H1 (cell line): ENCODE data around the gene HM13. TPM values are rescaled to one million over a fixed set of nuclear protein-coding genes. Genes with fewer than 3 reads are reported as not detected.

Experiments used
- CTCF ChIA-PET: fragments of 300-600 bp; sonication (Branson Sonifier 250); formaldehyde crosslinking; loops from one replicate; lab custom pipeline; 2021; ENCODE audit not compliant: partially characterized antibody; lab: Charles Lee
- POLR2A ChIA-PET: fragments of 300-600 bp; sonication (Branson Sonifier 250); formaldehyde crosslinking; loops from one replicate; lab custom pipeline; 2021; ENCODE audit warnings: inconsistent platforms; ENCODE audit not compliant: partially characterized antibody; lab: Charles Lee
- DNase-seq, 2 experiments: peaks; one replicate each; pipeline versions ENCODE4 v3.0.0 to v3.0.0-alpha.2; 2010 to 2022; ENCODE audit warnings: low spot score in 2 of 2, low read depth in 1 of 2, mixed read lengths in 1 of 2
- FAIRE-seq: peaks from 2 replicates; lab custom pipeline; 2011; peaks lifted over from hg19 to GRCh38; lab: Jason Lieb, UNC
- H2AFZ ChIP-seq: 2 replicates; pipeline ENCODE4 v1.8.1; 2012; ENCODE audit warnings: low read length, inconsistent platforms
- H2AK5ac ChIP-seq: 2 replicates; pipeline ENCODE4 v1.6.1; 2013; ENCODE audit warnings: low read depth, low read length
- H2BK120ac ChIP-seq: replicated peaks from 2 replicates; pipeline ENCODE3; 2013; ENCODE audit warnings: low read depth, low read length, inconsistent platforms
- H2BK12ac ChIP-seq: 2 replicates; pipeline ENCODE4 v1.6.1; 2013; ENCODE audit warnings: low read depth, low read length
- H2BK15ac ChIP-seq: 2 replicates; pipeline ENCODE4 v1.6.1; 2013; ENCODE audit warnings: low read length
- H2BK20ac ChIP-seq: 2 replicates; pipeline ENCODE4 v1.6.1; 2013; ENCODE audit warnings: low read length
- H2BK5ac ChIP-seq: 2 replicates; pipeline ENCODE4 v1.6.1; 2013; ENCODE audit warnings: low read depth, low read length
- H3K14ac ChIP-seq: 2 replicates; pipeline ENCODE4 v1.6.1; 2013; ENCODE audit warnings: inconsistent platforms; ENCODE audit not compliant: insufficient read length
- H3K18ac ChIP-seq: 2 replicates; pipeline ENCODE4 v1.6.1; 2013; ENCODE audit warnings: low read length; ENCODE audit errors: extremely low read depth
- H3K23ac ChIP-seq: 2 replicates; pipeline ENCODE4 v1.6.1; 2013; ENCODE audit warnings: inconsistent platforms; ENCODE audit not compliant: insufficient read length
- H3K23me2 ChIP-seq: 2 replicates; pipeline ENCODE4 v1.6.1; 2013; ENCODE audit warnings: low read depth, low read length
- H3K27ac ChIP-seq: 2 replicates; pipeline ENCODE4 v1.6.1; 2011; ENCODE audit warnings: low read depth, low read length, inconsistent platforms
- H3K27me3 ChIP-seq, 4 experiments: replicated peaks in 1 of 4; 1 replicate in 1 of 4; 2 replicates in 3 of 4; pipeline versions ENCODE4 v1.6.1 to v1.8.1; 2011 to 2013; ENCODE audit warnings: low read length in 3 of 4, mild to moderate bottlenecking in 3 of 4, inconsistent platforms in 2 of 4, mixed read lengths in 2 of 4, moderate library complexity in 1 of 4; ENCODE audit not compliant: control insufficient read depth in 3 of 4, insufficient read depth in 3 of 4; ENCODE audit errors: extremely low read depth in 1 of 4
- H3K36me3 ChIP-seq, 4 experiments: 2 replicates each; pipeline versions ENCODE4 v1.6.1 to v1.8.1; 2011 to 2013; ENCODE audit warnings: mild to moderate bottlenecking in 4 of 4, low read length in 3 of 4, moderate library complexity in 2 of 4, control low read depth in 1 of 4, inconsistent platforms in 1 of 4; ENCODE audit not compliant: insufficient read depth in 4 of 4, control insufficient read depth in 2 of 4
- H3K4ac ChIP-seq: replicated peaks from 2 replicates; pipeline ENCODE3; 2013; ENCODE audit warnings: low read length, low read depth, mixed read lengths, inconsistent platforms; ENCODE audit not compliant: insufficient read length
- H3K4me1 ChIP-seq, 4 experiments: replicated peaks in 1 of 4; 1 replicate in 1 of 4; 2 replicates in 3 of 4; pipeline versions ENCODE4 v1.6.1 to v1.8.1; 2011 to 2013; ENCODE audit warnings: low read length in 3 of 4, inconsistent platforms in 2 of 4, mixed read lengths in 1 of 4; ENCODE audit not compliant: insufficient read depth in 4 of 4, control insufficient read depth in 3 of 4
- H3K4me2 ChIP-seq, 2 experiments: 2 replicates each; pipeline versions ENCODE4 v1.6.1 to v1.8.1; 2011 to 2013; ENCODE audit warnings: low read depth in 2 of 2, low read length in 2 of 2, control low read depth in 1 of 2, inconsistent platforms in 1 of 2, mild to moderate bottlenecking in 1 of 2; ENCODE audit not compliant: insufficient read depth in 1 of 2
- H3K4me3 ChIP-seq, 4 experiments: fragments of 200-600, 300-600 bp in 1 of 4; sonication (generic), shearing (Covaris generic), sonication (Bioruptor Twin) in 1 of 4; 2 replicates each; pipeline versions ENCODE4 v1.5.1 to v1.8.1; 2011 to 2016; ENCODE audit warnings: low read length in 4 of 4, low read depth in 3 of 4, control low read depth in 2 of 4, inconsistent platforms in 2 of 4, mild to moderate bottlenecking in 2 of 4, mixed read lengths in 1 of 4, moderate library complexity in 1 of 4; ENCODE audit not compliant: insufficient read depth in 2 of 4; ENCODE audit errors: extremely low read depth in 1 of 4
- H3K56ac ChIP-seq: replicated peaks from 2 replicates; pipeline ENCODE3; 2013; ENCODE audit warnings: low read depth, mild to moderate bottlenecking, mixed read lengths, low read length, inconsistent platforms; ENCODE audit not compliant: insufficient read length
- H3K79me1 ChIP-seq: 2 replicates; pipeline ENCODE4 v1.6.1; 2013; ENCODE audit warnings: low read depth, low read length, control low read depth
- H3K79me2 ChIP-seq, 2 experiments: 2 replicates each; pipeline versions ENCODE4 v1.6.1 to v1.8.1; 2012 to 2013; ENCODE audit warnings: low read length in 2 of 2, mild to moderate bottlenecking in 2 of 2, inconsistent platforms in 1 of 2; ENCODE audit not compliant: insufficient read depth in 2 of 2, control insufficient read depth in 1 of 2
- H3K9ac ChIP-seq, 4 experiments: replicated peaks in 1 of 4; 1 replicate in 1 of 4; 2 replicates in 3 of 4; pipeline versions ENCODE4 v1.6.1 to v1.8.1; 2011 to 2013; ENCODE audit warnings: low read depth in 3 of 4, low read length in 3 of 4, control low read depth in 2 of 4, mild to moderate bottlenecking in 2 of 4, moderate library complexity in 2 of 4, inconsistent platforms in 1 of 4; ENCODE audit errors: extremely low read depth in 1 of 4
- H3K9me3 ChIP-seq, 2 experiments: 2 replicates each; pipeline versions ENCODE4 v1.6.1 to v1.8.1; 2012 to 2013; ENCODE audit warnings: mild to moderate bottlenecking in 2 of 2, moderate library complexity in 2 of 2, control low read depth in 1 of 2, inconsistent platforms in 1 of 2, low read depth in 1 of 2, low read length in 1 of 2, mixed read lengths in 1 of 2; ENCODE audit not compliant: insufficient read depth in 2 of 2
- H4K20me1 ChIP-seq, 2 experiments: replicated peaks in 1 of 2; 2 replicates each; pipeline versions ENCODE3 to v1.8.1; 2011 to 2013; ENCODE audit warnings: inconsistent platforms in 2 of 2, low read length in 2 of 2, mild to moderate bottlenecking in 1 of 2; ENCODE audit not compliant: insufficient read depth in 2 of 2, control insufficient read depth in 1 of 2
- H4K5ac ChIP-seq: 2 replicates; pipeline ENCODE4 v1.6.1; 2013; ENCODE audit warnings: low read length, low read depth, mixed read lengths, inconsistent platforms; ENCODE audit not compliant: insufficient read length
- H4K8ac ChIP-seq: 2 replicates; pipeline ENCODE4 v1.8.0; 2013; ENCODE audit warnings: mild to moderate bottlenecking, moderate library complexity, low read length, inconsistent platforms; ENCODE audit not compliant: insufficient read depth; ENCODE audit errors: extremely low read depth
- H4K91ac ChIP-seq: replicated peaks from 2 replicates; pipeline ENCODE3; 2013; ENCODE audit warnings: low read length, mixed read lengths, inconsistent platforms; ENCODE audit not compliant: insufficient read length
- ATF2 ChIP-seq: IDR thresholded peaks from 2 replicates; pipeline ENCODE4 v1.6.1; 2012; ENCODE audit warnings: low read length, inconsistent platforms
- BACH1 ChIP-seq: IDR thresholded peaks from 2 replicates; pipeline ENCODE4 v1.6.1; 2012; ENCODE audit warnings: low read length, improper control_type of control experiment
- BCL11A ChIP-seq, 2 experiments: IDR thresholded peaks; one replicate each; pipeline ENCODE4 v1.6.1; 2011; ENCODE audit warnings: low read depth in 2 of 2, low read length in 2 of 2, mild to moderate bottlenecking in 2 of 2
- EZH2 ChIP-seq: fragments of 200-600 bp; sonication (generic); IDR thresholded peaks from 2 replicates; pipeline ENCODE4 v1.7.1; 2012; ENCODE audit warnings: low read depth, mild to moderate bottlenecking, moderate library complexity, low read length, inconsistent platforms; ENCODE audit not compliant: severe bottlenecking
- GABPA ChIP-seq: IDR thresholded peaks from 2 replicates; pipeline ENCODE4 v1.6.1; 2011; ENCODE audit warnings: mild to moderate bottlenecking, low read length, moderate library complexity, borderline replicate concordance; ENCODE audit not compliant: insufficient read depth
- GTF2F1 ChIP-seq: IDR thresholded peaks from 2 replicates; pipeline ENCODE4 v1.6.1; 2012; ENCODE audit warnings: low read depth, low read length, improper control_type of control experiment, borderline replicate concordance
- MAFK ChIP-seq: IDR thresholded peaks from 2 replicates; pipeline ENCODE4 v1.6.1; 2012; ENCODE audit warnings: low read depth, mild to moderate bottlenecking, improper control_type of control experiment, low read length
- NRF1 ChIP-seq: IDR thresholded peaks from 2 replicates; pipeline ENCODE4 v1.6.1; 2011; ENCODE audit warnings: mild to moderate bottlenecking, low read depth, low read length, improper control_type of control experiment
- RAD21 ChIP-seq, 2 experiments: IDR thresholded peaks in 1 of 2; conservative IDR thresholded peaks in 1 of 2; 2 replicates each; pipeline ENCODE4 v1.6.1; 2011; ENCODE audit warnings: low read depth in 2 of 2, low read length in 2 of 2, improper control_type of control experiment in 1 of 2, inconsistent platforms in 1 of 2, mild to moderate bottlenecking in 1 of 2, moderate library complexity in 1 of 2
- RBBP5 ChIP-seq: IDR thresholded peaks from 2 replicates; pipeline ENCODE4 v1.7.1; 2012; ENCODE audit warnings: low read depth, mild to moderate bottlenecking, inconsistent platforms, low read length, moderate library complexity, borderline replicate concordance
- RXRA ChIP-seq: IDR thresholded peaks from 2 replicates; pipeline ENCODE4 v1.6.1; 2011; ENCODE audit warnings: low read depth, mild to moderate bottlenecking, low read length, moderate library complexity; ENCODE audit not compliant: insufficient read depth
- SIX5 ChIP-seq: IDR thresholded peaks from 2 replicates; pipeline ENCODE4 v1.6.1; 2011; ENCODE audit warnings: mild to moderate bottlenecking, low read depth, low read length
- WGBS, 2 experiments: shearing (Covaris generic) in 1 of 2; methylation state at CpG; one replicate each; pipeline versions ENCODE4 v1.1.6 to v1.1.7; 2013 to 2015; ENCODE audit warnings: low lambda C conversion rate in 2 of 2, mixed read lengths in 2 of 2, inconsistent platforms in 1 of 2, low coverage in 1 of 2, missing lambda C conversion rate in 1 of 2; ENCODE audit not compliant: insufficient replicate concordance in 2 of 2, insufficient coverage in 1 of 2, insufficient read length in 1 of 2; ENCODE audit errors: extremely low coverage in 1 of 2, missing lambda C conversion rate in 1 of 2; 5-methylcytosine and 5-hydroxymethylcytosine counted together
- polyA plus RNA-seq, 7 experiments: library from polyadenylated mRNA; depleted of rRNA in 3 of 7; stranded (reverse) in 5 of 7; unstranded in 2 of 7; fragments of >200 nt in 5 of 7; fragments of 200-250 nt in 2 of 7; gene quantifications; 1 replicate in 5 of 7; 2 replicates in 1 of 7; 4 replicates in 1 of 7; pipeline versions ENCODE4 v1.2.1 to v1.2.3, GENCODE V29; 2011 to 2013; ENCODE audit warnings: missing spikeins in 2 of 7, mixed read lengths in 2 of 7
- total RNA-seq: library from RNA; stranded (reverse); fragmentation: NEBNext Ultra II Directional; extraction: Animal tissue kit (Norgen Biotek cat#: 25700); gene quantifications from 2 replicates; pipeline ENCODE4 v1.2.1, GENCODE V29; 2021

HM13 gene
- total and polyA plus RNA-seq, 2 of the 8 experiments (the other 6 are each of a cell fraction or from before 2014, with no cell fraction given): 118 to 183 TPM

GRCh38 chr20:31527266-31527665 is 13.0 kb downstream of the HM13 start:
- no peak for DNase-seq
- H2BK20ac ChIP-seq: no peak overlapping the region
- H3K4me2 ChIP-seq: no peak overlapping the region
- no peak overlapping the region for H2BK120ac ChIP-seq
- H3K14ac ChIP-seq: no peak overlapping the region
- H2BK5ac ChIP-seq: no peak overlapping the region
- no peak overlapping the region for H3K4me3 ChIP-seq
- H3K9ac ChIP-seq: no peak overlapping the region
- H3K4ac ChIP-seq: no peak overlapping the region
- no peaks in the 10 kb centered on the region for H3K23me2 ChIP-seq
- ChIA-PET CTCF (interaction anchor here (0.7 to 0.8 kb wide), 2 partner anchors 14 to 36 kb away, joined by 3 read pairs; no protein-coding TSS in a partner anchor), POLR2A (interaction anchor here (0.9 to 1.5 kb wide), 2 partner anchors 10 to 12 kb away, joined by 4 to 5 read pairs; partner anchors contain the start of gene HM13)
- H2BK15ac ChIP-seq: no peak overlapping the region
- H3K18ac ChIP-seq: no peak overlapping the region
- H3K79me1 ChIP-seq: peaks cover 3% of the 10 kb centered on the region; the same call in 1 of the 2 replicates
- no peak overlapping the region for H2AK5ac ChIP-seq
- peaks cover 0 to 19% of the 10 kb centered on the region in 2 experiments; a peak in 2 of 4 replicates for H3K79me2 ChIP-seq
- no peak overlapping the region for H4K8ac ChIP-seq
- H3K23ac ChIP-seq: no peak overlapping the region
- no peak overlapping the region for H4K91ac ChIP-seq
- no peak overlapping the region for H3K27ac ChIP-seq
- no peaks in the 10 kb centered on the region for H3K4me1 ChIP-seq
- H4K5ac ChIP-seq: no peak overlapping the region
- no peaks in the 10 kb centered on the region for H3K27me3 ChIP-seq
- H3K36me3 ChIP-seq: peaks cover 18 to 40% (median 30%) of the 10 kb centered on the region in 4 experiments; a peak in 7 of 8 replicates
- peaks cover 4 to 7% of the 10 kb centered on the region in 2 experiments for H4K20me1 ChIP-seq
- WGBS, 2 experiments: 94% methylated on average over 6 of the region's 6 CpGs; no CpG with 5 or more reads in 1 of the 2 experiments
- FAIRE-seq: no peak
- TF ChIP-seq NRF1 (no peak), SIX5 (no peak), GTF2F1 (no peak), EZH2 (no peak), MAFK (no peak), RBBP5 (no peak), ATF2 (no peak), GABPA (no peak), RAD21 (IDR thresholded peaks at IDR 0.05 in 1 of 2, conservative IDR thresholded peaks at IDR 0.05 in 1 of 2; ENCODE audit: low read depth in 2 of 2, low read length in 2 of 2) (no peak), RXRA (no peak), BACH1 (no peak), BCL11A (IDR thresholded peaks at IDR 0.05; ENCODE audit: low read depth in 2 of 2, low read length in 2 of 2) (no peak)
- TF ChIP-seq, all 59 proteins: peak for 0
- Histone ChIP-seq H2AFZ (no peak overlapping the region), H3K9me3 (no peaks in the 10 kb centered on the region), H3K56ac (no peak overlapping the region), H2BK12ac (no peak overlapping the region)
